HG03558 (cell line): ENCODE results near the gene GAL3ST2.
"Not testable (repeated sequence)": the region's sequence is repeated elsewhere in the genome, so short reads cannot be mapped to it uniquely, and the experiment has no call there.

Experiments
- ATAC-seq: cut with Tn5 transposase; IDR thresholded peaks from one replicate; pipeline ENCODE4 v1.9.1; 2021; ENCODE audit warnings: moderate number of reproducible peaks; ENCODE audit not compliant: unreplicated experiment; ENCODE audit errors: extremely low read depth

Gene GAL3ST2

DNA sequence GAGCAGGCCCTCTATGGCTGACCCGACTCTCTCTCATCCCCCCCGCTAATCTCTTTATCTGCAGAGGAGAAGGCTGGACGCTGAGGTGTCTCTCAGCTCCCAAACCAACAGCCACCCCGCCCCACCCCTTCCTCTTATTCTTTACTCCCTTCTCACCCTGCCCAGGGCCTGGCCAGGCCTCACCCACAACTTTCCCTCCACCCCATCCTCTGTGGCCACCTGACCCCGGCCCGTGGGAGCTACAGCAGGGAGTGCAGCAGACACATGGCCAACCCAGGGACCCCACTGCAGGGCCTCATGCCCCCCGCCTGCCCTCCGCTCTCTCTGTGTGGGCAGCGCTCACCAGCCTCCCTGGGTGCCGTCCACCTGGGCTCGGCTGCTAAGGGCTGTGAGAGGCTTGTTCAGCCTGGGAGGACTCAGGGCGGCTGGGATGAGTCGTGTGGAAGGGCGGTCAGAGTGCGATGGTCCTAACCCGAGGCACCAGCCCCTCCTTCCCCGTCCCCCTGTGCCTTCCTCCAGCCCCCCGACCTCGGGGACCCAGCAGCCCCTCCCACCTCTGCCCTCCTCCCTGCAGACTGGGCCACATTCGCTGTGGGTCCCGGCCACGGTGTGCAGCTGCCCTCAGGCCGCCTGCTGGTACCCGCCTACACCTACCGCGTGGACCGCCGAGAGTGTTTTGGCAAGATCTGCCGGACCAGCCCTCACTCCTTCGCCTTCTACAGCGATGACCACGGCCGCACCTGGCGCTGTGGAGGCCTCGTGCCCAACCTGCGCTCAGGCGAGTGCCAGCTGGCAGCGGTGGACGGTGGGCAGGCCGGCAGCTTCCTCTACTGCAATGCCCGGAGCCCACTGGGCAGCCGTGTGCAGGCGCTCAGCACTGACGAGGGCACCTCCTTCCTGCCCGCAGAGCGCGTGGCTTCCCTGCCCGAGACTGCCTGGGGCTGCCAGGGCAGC lies 39.1 kb downstream of the GAL3ST2 start:
- no peak for ATAC-seq

DNA sequence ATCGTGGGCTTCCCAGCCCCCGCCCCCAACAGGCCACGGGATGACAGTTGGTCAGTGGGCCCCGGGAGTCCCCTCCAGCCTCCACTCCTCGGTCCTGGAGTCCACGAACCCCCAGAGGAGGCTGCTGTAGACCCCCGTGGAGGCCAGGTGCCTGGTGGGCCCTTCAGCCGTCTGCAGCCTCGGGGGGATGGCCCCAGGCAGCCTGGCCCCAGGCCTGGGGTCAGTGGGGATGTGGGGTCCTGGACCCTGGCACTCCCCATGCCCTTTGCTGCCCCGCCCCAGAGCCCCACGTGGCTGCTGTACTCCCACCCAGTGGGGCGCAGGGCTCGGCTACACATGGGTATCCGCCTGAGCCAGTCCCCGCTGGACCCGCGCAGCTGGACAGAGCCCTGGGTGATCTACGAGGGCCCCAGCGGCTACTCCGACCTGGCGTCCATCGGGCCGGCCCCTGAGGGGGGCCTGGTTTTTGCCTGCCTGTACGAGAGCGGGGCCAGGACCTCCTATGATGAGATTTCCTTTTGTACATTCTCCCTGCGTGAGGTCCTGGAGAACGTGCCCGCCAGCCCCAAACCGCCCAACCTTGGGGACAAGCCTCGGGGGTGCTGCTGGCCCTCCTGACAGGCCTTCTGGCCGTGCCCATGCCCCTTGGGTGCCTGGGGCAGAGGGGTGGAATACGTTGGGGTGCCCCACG lies 40.0 kb downstream of the GAL3ST2 start:
- no peak for ATAC-seq

DNA sequence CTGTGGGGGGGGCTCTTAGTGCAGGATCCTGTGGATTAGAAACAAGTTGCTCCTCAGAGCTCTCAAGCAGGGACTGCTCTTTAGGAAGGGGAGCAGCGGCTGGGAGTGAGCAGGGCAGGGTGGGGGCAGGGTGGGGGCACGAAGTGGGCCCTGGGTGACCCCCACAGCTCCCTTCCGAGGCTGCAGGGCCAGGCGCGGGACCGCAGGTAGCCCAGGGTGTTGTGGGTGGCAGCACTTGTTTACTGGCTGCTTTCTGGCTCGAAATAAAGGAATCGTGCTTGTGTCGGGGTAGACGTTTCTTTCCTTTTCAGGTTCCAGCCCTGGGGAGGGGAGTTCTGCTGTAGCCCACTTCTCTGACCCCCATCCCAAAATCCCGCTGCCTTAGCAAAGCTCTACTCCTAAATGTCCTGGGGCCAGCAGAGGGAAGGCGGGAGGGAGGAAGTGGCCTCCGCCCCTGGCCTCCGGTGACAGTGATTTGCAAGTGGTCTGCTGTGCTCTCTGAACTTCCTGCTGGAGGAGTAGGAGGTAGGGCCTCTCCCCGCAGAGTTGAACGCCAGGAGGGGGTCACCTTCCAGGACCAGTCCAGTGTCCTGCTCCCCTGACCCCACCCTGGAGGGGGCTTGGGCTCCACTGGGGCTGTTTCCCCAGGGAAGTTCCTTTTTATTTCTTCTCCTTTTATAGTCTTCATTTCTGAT lies 40.7 kb downstream of the GAL3ST2 start:
- no peak for ATAC-seq

DNA sequence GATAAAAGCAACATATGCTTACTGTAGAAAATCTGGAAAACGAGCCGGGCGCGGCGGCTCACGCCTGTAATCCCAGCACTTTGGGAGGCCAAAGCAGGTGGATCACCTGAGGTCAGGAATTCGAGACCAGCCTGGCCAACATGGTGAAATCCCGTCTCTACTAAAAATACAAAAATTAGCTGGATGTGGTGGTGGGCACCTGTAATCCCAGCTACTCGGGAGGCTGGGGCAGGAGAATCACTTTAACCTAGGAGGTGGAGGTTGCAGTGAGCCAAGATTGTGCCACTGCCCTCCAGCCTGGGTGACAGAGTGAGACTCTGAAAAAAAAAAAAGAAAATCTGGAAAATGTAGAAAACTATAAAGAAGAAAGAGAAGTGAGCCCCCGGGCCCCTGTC lies 41.2 kb downstream of the GAL3ST2 start:
- not testable (repeated sequence) for ATAC-seq

DNA sequence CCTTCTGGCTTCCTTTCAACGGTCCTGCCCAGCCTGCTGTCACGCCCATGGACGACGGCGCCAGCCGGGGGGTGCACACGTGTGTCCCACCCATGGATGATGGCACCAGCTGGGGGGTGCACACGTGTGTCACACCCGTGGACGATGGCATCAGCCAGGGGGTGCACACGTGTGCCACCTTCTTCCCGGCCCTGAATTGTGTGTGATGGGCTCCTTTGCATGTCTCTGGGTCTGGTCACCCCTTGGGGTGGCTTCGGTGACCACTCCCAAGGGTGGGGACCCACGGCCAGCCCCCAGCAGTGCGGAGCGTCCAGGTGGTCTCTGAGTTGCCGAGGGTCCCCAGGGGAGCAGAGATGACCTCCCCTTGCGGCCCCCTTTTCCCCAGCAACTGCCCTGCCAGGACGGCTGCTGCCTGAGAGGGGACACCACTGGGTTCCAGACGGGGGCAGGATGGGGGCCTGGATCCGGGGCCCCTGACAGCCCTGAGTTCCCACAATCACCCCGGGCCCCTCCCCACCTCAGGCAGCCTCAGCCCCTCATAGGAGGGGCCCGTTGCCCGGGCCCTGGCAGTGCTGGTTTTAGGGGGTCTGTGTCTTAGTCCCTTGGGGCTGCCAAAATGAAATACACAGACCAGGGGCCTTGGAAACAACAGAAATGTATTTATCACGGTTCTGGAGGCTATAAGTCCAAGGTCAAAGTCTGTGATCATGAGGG lies 41.8 kb downstream of the GAL3ST2 start:
- ATAC-seq = no peak

DNA sequence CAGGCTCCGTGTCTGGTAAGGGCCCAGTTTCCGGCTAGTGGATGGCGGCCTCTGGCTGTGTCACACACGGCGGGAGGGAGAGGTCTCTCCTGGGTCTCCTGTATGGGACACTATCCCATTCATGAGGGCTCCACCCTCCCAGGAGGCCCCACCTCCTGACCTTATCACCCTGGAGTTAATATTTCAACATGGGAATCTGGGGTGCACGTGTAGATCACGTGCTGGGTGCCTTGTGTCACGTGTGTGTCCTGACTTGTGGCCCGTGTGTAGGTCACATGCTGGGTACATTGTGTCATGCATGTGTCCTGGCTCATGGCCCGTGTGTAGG lies 42.3 kb downstream of the GAL3ST2 start:
- ATAC-seq = no peak

DNA sequence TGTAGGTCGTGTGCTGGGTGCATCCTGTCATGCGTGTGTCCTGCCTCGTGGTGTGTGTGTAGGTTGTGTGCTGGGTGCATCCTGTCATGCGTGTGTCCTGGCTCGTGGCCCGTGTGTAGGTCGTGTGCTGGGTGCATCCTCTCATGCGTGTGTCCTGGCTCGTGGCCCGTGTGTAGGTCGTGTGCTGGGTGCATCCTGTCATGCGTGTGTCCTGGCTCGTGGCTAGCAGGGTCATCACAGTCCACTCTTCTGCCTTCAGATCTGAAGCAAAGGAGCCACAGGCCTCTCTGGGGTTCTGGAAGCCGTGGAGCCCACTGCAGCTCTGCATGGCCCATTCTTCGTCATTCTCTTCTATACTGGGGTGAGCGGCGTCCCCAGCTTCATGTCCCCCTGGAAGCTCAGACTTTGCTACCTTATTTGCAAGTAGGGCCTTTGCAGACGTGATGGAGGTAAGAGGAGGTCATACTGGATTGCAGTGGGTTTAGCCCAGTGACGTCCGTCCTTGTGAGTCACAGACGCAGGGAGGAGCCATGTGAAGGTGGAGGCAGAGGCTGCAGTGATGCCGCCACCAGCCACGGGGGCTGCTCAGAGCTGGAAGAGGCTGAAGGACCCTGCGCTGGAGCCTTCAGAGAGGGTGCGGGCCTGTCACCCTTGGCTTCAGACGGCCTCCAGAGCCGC lies 43.5 kb downstream of the GAL3ST2 start:
- not testable (repeated sequence) for ATAC-seq

DNA sequence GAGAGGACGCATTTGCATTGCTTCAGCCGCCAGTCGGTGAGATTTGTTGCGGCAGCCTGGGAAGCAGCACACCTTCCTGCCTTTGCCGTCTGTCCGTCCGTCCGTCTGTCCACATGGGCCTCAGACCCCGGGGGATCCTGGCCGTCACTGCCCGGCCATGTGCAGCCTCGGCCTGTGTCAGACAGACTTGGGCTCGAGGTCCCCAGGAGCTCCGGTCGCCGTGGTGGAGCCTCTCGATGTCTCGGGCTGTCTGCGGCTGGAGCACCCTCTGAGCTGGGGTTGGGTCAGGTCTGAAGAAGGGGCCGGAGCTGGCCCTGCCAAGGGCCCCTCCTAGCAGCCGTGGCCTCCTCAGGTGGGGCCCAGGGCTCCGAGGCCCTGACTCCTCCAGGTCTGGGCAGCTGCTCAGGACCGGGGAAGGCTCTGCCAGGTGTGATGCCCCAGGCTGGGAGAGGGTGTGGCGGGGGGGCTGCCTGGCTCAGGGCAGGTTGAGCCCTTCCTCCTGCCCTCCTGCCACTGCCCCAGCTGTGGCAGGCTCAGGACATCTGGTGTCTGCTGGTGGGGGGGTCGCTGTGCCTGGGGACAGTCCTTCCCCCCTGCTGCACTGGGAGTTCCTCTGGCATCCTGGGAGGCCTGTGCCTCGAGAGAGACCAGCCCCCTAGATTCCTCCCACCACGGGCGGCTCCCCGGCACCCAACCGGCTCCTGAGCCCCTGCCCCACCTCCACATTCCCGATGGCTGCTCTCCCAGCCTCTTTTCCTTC lies 44.2 kb downstream of the GAL3ST2 start:
- ATAC-seq = no peak

DNA sequence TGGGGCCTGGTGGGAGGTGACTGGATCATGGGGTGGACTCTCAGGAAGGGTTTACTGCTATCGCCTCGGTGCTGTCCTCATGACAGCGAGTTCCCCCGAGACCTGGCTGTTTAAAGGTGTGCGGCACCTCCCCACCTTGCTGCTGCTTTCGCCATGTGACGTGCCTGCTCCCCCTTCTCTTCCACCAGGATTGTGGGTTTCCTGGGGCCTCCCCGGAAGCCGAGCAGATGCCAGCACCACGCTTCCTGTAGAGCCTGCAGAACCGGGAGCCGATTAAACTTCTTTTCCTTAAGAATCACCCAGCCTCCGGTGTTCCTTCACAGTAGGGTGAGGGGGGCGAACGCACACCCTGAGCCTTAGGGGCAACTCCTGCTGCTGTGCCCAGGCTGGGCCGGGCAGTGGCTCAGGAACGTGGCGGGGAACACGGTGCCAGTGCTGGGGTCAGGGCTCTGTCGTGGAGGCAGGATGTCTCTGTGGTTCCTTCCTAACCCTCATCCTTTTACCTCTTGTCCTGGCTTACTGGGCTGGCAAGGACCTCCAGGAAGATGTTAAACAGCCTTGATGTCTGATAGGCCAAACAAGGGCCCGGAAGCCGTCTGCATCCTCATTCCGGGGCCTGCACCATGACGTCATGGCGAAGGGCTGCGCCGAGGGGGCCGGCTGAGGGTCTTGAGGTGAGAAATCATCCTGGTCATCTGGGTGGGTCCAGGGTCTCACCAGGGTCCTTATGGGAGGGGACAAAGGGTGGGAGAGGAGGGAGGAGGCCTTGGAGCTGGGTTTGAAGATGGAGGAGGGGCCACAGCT lies 45.0 kb downstream of the GAL3ST2 start:
- no peak for ATAC-seq

DNA sequence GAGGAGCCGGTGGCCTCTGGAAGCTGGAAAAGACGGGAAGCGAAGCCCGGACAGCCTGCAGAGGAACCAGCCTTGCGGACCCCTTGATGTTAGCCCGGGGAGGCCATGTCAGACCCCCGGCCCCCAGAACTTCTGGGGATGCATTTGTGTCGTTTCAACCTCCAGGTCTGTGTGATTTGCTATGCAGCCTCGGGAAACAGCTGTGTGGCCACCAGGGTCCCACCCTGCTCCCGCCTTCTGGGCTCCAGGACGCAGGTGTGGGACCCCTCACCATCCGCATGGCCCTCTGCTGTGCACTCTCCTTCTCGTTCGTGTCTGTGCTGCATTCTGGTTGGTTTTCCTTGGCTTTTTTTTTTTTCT lies 45.6 kb downstream of the GAL3ST2 start:
- ATAC-seq = no peak

DNA sequence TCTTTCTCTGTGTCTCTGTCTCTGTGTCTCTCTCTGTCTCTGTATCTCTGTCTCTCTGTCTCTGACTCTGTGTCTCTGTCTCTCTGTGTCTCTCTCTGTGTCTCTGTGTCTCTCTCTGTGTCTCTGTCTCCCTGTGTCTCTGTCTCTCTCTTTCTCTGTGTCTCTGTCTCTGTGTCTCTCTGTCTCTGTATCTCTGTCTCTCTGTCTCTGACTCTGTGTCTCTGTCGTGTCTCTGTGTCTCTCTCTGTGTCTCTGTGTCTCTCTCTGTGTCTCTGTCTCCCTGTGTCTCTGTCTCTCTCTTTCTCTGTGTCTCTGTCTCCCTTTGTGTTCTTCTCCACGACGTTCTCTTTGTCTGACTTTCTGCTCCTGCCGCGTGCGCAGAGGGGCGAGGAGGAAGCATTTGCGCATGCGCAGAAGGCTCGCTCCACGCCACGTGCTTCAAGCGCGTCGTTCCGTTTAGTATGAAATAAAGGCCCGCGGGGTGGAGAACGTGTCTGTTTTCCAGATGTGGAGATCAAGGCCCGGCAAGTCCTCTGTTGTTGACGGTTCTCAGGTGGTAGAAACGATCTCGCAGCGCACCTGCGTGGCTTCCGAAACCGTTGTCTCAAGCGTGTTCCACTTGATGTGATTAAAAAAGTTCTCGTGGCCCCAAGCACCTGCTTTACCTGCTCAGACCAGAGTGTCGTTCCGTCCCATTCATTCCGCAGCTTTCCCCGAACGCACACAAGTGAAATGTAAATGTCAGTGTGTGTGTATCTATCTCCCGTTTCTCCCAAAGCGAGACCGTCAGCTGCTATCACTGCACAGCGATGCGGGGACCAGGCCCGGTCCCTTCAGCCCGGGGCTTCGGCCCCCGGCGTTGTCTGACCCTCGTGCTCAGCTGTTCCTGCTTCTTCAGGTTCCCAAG lies 47.2 kb downstream of the GAL3ST2 start:
- ATAC-seq = not testable (repeated sequence)

DNA sequence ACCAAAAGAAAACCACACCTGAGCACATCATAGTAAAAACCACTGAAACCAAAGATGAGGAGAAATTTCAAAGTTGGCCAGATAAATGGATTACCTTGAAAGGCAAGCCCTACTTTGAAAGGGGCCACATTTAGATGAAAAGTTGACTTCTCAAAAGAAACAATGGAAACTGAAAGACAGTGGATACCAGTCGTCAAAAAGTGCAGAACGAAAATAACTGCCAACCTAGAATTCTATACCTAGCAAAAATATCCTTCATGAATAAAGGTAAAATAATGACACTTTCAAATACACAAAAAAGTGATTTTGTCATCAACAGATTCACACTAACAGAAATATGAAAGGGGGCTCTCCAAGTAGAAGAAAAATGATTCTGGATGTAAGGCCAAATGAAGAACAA lies 50.8 kb downstream of the GAL3ST2 start:
- ATAC-seq = no peak

DNA sequence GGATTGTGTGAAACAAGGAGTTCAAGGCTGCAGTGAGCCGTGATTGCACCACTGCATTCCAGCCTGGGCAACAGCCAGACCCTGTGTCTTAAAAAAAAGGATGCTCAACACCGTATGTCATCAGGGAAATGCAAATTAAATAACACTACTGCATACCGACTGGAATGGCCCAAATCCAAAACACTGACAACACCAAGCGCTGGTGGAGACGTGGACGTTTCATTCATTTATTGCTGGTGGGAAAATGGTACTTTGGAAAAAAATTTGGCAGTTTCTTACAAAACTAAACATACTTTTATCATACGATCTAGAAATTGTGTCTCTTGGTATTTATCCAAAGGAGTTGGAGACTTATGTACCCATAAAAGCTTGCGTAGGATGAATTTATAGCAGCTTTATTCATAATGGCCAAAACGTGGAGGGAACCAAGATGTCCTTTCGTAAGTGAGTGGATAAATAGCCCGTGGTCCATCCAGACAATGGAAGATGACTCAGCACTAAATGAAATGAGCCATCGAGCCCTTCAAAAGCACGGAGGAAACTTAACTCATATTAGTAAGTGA lies 56.6 kb downstream of the GAL3ST2 start:
- no peak for ATAC-seq

DNA sequence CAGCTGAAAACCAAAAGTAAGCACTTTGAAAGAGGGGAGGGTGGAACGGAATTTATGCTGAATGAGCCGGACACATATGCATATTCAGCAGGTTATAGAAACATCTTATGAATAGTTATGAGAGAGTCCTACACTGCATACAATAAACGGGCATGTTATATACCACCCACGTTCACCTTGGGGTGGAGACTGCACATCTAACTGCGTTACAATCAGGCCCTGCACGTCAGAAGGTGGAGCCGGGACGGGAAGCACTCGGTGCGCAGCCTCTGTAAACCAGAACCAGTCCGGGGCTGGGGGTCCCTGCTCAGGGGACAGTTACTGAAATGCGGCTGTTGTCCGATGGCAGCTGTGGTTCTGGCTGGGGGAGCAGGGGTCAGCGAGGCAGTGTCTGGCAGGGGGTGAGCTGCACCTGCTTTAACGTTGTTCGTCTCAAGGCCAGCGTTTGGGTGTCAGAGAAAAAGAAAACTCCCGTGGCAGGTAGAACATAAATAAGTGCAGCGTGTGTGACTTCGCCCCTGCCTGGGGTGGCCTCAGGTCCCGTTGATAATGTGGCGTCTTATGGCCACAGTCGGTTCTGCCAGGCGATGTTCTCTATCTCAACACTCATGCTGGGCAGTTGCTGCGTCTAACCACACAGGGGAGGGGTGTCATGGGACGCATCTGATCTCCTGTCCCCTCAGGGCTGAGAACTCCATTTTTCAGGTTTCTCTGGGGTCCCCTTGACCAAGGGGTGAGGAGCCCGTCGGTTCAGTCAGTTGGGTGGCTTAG lies 57.3 kb downstream of the GAL3ST2 start:
- ATAC-seq = not testable (repeated sequence)

DNA sequence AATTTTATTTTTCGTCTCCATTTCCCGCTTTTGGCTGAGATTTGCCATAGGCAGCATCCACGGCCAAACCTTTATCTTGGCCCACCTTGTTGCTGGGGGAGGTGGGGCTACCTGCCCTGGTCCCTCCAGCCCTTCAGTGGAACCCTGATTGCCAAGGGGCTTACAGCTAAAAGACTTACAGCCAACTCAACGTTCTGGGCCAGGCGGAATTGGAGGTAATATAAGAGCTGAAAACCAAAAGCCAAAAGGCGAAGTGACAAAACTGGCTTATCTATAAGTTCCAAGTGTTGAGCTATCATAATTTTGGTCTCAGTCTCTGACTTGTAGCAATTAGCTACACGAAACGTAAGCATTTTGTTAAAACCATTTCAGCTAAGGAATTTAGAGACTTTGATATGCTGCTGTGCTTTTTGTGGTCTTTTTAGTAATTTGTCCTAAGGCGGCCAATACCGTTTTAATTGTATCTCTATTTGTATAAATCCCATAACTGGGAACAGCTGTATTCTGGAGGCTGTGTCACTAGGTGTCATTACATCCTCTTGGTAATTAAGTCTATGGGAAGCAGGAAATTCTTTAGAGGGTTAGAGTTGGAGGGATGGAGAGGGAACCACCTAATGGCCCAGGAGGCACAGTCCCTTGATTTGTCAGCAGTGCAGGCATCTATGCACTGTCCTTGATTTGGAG lies 58.0 kb downstream of the GAL3ST2 start:
- no peak for ATAC-seq

DNA sequence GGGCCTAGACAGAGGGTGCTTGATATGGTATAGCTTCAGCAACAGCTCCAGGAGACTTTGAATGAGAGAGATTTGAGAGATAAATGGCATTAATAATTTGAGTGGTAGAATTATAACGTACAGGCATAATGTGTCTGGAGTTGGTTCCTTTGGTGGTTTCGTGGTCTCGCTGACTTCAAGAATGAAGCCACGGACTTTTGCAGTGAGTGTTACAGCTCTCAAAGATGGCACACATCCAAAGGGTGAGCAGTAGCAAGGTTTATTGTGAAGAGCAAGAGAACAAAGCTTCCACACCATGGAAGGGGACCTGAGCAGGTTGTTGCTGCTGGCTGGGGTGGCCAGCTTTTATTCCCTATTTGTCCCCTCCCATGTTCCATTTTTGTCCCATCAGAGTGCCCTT lies 59.0 kb downstream of the GAL3ST2 start:
- no peak for ATAC-seq
